BJ (cell line): ENCODE results near the gene CRYBB3. TPM values are rescaled to one million over a fixed set of nuclear protein-coding genes. Genes with fewer than 3 reads are reported as not detected.

Experiments used
- CTCF ChIA-PET: fragments of 350-600 bp; formaldehyde crosslinking; extraction: SDS; loops from one replicate; lab custom pipeline; 2021; ENCODE audit warnings: antibody characterized with exemption, inconsistent platforms; lab: Yijun Ruan, JAX
- POLR2A ChIA-PET: fragments of 300-600 bp; sonication (Branson Sonifier 250); formaldehyde crosslinking; extraction: SDS; loops from one replicate; lab custom pipeline; 2021; ENCODE audit warnings: antibody characterized with exemption; lab: Charles Lee
- DNase-seq: peaks from one replicate; pipeline ENCODE4 v3.0.0-alpha.2; 2011; ENCODE audit warnings: low read depth
- H3K27me3 ChIP-seq: 2 replicates; pipeline ENCODE4 v1.6.0; 2011; ENCODE audit warnings: low read length; ENCODE audit not compliant: control insufficient read depth, insufficient read depth
- H3K36me3 ChIP-seq: 2 replicates; pipeline ENCODE4 v1.5.1; 2011; ENCODE audit warnings: low read length; ENCODE audit not compliant: control insufficient read depth, insufficient read depth
- H3K4me3 ChIP-seq: 2 replicates; pipeline ENCODE4 v1.5.1; 2011; ENCODE audit warnings: low read depth, mild to moderate bottlenecking, control low read depth, low read length
- polyA plus RNA-seq: library from polyadenylated mRNA; depleted of rRNA; stranded (reverse); fragments of >200 nt; gene quantifications from 2 replicates; pipeline ENCODE4 v1.2.3, GENCODE V29; 2011
- TF ChIP-seq, protein P1 (sequence below): IDR thresholded peaks from 2 replicates; pipeline ENCODE4 v1.5.1; 2011; ENCODE audit warnings: low read depth, mild to moderate bottlenecking, control low read depth, inconsistent platforms, low read length, moderate library complexity; ENCODE audit not compliant: insufficient read depth

Gene CRYBB3
- polyA plus RNA-seq, 1 experiment: not detected

GRCh38 chr22:25193130-25193529, 6.5 kb upstream of the CRYBB3 start:
- no peak for DNase-seq
- Histone ChIP-seq H3K36me3 (no peaks in the 10 kb centered on the region), H3K27me3 (no peaks in the 10 kb centered on the region), H3K4me3 (no peak overlapping the region)
- TF ChIP-seq, protein P1, sequence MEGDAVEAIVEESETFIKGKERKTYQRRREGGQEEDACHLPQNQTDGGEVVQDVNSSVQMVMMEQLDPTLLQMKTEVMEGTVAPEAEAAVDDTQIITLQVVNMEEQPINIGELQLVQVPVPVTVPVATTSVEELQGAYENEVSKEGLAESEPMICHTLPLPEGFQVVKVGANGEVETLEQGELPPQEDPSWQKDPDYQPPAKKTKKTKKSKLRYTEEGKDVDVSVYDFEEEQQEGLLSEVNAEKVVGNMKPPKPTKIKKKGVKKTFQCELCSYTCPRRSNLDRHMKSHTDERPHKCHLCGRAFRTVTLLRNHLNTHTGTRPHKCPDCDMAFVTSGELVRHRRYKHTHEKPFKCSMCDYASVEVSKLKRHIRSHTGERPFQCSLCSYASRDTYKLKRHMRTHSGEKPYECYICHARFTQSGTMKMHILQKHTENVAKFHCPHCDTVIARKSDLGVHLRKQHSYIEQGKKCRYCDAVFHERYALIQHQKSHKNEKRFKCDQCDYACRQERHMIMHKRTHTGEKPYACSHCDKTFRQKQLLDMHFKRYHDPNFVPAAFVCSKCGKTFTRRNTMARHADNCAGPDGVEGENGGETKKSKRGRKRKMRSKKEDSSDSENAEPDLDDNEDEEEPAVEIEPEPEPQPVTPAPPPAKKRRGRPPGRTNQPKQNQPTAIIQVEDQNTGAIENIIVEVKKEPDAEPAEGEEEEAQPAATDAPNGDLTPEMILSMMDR: no peak
- ChIA-PET POLR2A (no interaction called here), CTCF (interaction anchor here (3.6 kb wide), 1 partner anchor 9 kb away, joined by 13 read pairs; no protein-coding TSS in a partner anchor)

- no peaks in the 10 kb centered on the region for H3K36me3 ChIP-seq
- H3K27me3 ChIP-seq: no peaks in the 10 kb centered on the region
- no peak overlapping the region for H3K4me3 ChIP-seq
- TF ChIP-seq, protein P1: no peak
- POLR2A ChIA-PET: no interaction called here
- CTCF ChIA-PET: interaction anchor here (3.6 kb wide), 1 partner anchor 8 kb away, joined by 13 read pairs; no protein-coding TSS in a partner anchor
- DNase-seq: no peak
Measured at GRCh38 chr22:25193548-25193947, 6.1 kb upstream of the CRYBB3 start.

DNA sequence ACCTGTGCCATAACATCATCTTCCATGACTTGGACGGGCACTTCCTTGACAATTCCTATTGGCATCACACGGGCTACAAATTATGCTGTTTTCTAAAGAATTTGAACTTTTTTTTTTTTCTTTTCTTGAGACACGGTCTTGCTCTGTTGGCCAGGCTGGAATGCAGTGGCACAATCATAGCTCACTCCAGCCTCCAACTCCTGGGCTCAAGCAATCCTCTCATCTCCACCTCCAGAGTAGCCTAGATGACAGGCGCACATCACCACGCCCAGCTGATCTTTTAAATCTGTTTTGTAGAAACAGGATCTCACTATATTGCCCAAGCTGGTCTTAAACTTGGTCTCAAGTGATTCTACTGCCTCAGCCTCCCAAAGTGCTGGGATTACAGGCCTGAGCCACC, 3.3 kb upstream of the CRYBB3 start:
- ChIA-PET CTCF (no interaction called here), POLR2A (no interaction called here)
- Histone ChIP-seq H3K36me3 (no peaks in the 10 kb centered on the region), H3K27me3 (no peaks in the 10 kb centered on the region), H3K4me3 (no peak overlapping the region)
- no peak for DNase-seq
- TF ChIP-seq, protein P1: no peak

DNA sequence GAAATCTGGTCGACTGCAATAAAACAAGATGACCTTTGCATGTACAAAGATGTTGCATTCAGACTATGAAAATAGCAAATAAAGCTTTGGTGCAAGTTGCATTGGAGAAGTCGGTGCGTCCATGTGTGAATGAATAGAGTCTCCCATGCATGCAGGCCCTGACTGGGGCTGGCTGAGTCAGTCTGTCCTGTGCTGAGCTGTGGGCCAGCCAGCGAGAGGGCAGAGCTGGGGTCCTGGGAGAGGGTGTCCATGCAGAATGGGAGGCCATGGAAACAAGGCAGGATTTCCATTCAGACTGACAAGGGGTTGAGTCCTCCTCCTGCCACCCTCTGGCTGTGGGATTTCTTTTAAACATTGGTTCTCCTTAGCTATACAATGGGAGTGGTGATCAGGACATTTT, 2.3 kb upstream of the CRYBB3 start:
- no peaks in the 10 kb centered on the region for H3K27me3 ChIP-seq
- DNase-seq: no peak
- ChIA-PET POLR2A (no interaction called here), CTCF (interaction anchor here (0.7 kb wide), 1 partner anchor 303 kb away, joined by 3 read pairs; no protein-coding TSS in a partner anchor)
- no peaks in the 10 kb centered on the region for H3K36me3 ChIP-seq
- TF ChIP-seq, protein P1: no peak
- no peak overlapping the region for H3K4me3 ChIP-seq

DNA sequence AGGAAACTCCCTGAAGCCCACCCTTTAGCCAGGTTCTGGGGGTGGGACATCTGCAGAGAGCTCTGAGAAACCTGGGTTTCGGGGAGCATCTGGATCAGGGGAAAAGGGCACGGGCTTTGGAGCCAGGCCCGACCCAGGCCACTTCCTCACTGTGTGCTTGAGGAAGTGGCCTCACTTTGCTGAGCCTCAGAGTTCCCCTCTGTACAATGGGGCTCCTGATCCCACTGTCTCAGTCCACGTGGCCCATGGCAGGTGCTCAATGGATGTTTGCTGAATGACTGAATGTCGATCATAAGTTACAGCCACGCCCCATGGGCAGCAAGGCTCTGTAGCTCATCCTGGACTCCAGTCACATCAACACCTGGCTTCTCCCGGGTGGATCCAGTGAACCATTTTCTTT, 1.3 kb downstream of the CRYBB3 start:
- no peak for DNase-seq
- Histone ChIP-seq H3K27me3 (no peaks in the 10 kb centered on the region; the same call in 1 of the 2 replicates), H3K36me3 (no peaks in the 10 kb centered on the region), H3K4me3 (no peak overlapping the region)
- POLR2A ChIA-PET: no interaction called here
- CTCF ChIA-PET: interaction anchor here (2.2 to 2.6 kb wide), 2 partner anchors 8 to 19 kb away, joined by 8 to 13 read pairs; partner anchors contain the start of gene CRYBB2
- TF ChIP-seq, protein P1: no peak
